ENCODE measurements around the gene TTLL13.

DNA sequence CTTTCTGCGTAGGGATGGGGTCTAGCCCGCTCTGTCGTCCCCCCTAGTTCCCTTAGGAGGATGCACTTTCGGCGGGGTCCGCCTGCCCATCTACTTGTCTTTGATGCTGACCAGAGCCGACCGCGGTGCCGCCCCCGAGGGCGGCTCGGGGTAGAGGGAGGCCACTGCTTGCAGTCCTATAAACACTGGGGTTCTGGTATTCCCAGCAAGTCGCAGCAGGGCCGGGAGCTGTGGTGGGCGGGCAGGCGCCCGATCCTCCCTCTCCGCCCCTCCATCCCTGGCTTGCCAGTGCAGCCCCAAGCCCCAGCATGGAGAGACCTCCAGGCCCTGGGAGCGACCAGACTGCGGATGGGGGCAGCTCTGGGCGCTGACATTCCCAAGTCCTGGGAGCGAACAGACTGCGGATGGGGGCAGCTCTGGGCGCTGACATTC, 47.4 kb upstream of the TTLL13 start:
- TF ChIP-seq, protein P1, sequence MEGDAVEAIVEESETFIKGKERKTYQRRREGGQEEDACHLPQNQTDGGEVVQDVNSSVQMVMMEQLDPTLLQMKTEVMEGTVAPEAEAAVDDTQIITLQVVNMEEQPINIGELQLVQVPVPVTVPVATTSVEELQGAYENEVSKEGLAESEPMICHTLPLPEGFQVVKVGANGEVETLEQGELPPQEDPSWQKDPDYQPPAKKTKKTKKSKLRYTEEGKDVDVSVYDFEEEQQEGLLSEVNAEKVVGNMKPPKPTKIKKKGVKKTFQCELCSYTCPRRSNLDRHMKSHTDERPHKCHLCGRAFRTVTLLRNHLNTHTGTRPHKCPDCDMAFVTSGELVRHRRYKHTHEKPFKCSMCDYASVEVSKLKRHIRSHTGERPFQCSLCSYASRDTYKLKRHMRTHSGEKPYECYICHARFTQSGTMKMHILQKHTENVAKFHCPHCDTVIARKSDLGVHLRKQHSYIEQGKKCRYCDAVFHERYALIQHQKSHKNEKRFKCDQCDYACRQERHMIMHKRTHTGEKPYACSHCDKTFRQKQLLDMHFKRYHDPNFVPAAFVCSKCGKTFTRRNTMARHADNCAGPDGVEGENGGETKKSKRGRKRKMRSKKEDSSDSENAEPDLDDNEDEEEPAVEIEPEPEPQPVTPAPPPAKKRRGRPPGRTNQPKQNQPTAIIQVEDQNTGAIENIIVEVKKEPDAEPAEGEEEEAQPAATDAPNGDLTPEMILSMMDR (IDR thresholded peaks at IDR 0.05; ENCODE audit: low read length): no peak
- TF ChIP-seq EZH2 (optimal IDR thresholded peaks at IDR 0.05; ENCODE audit: low read depth, low read length): no peak
